Measurements from ENCODE around the gene POLR3C. TPM values are rescaled to one million over a fixed set of nuclear protein-coding genes. Genes with fewer than 3 reads are reported as not detected.

Gene POLR3C
- total and polyA plus RNA-seq, 2 experiments from 2014 or later: 15.1 to 23.9 TPM

- TF ChIP-seq REST (IDR thresholded peaks at IDR 0.05; ENCODE audit: unreplicated experiment) (no peak), EZH2 (IDR thresholded peaks at IDR 0.05; ENCODE audit: low read depth, unreplicated experiment) (no peak), NANOG (IDR thresholded peaks at IDR 0.05; ENCODE audit: borderline replicate concordance) (no peak)
These were observed 21.6 kb downstream of the POLR3C start, which contains the start of gene NUDT17 (continued) for GRCh38 chr1:145845514-145846161.

- H3K4me1 ChIP-seq (ENCODE audit: insufficient read depth): no peaks in the 10 kb centered on the region; the same call in 1 of the 2 replicates
- H3K4me3 ChIP-seq: peak overlapping the region; percentile 87
- no peaks in the 10 kb centered on the region for H3K27me3 ChIP-seq (ENCODE audit: insufficient read depth)
- ATAC-seq (peak; percentile 78), DNase-seq (ENCODE audit: low spot score) (peak; percentile 75)
- H2AFZ ChIP-seq: peak overlapping the region; percentile 90
- H3K36me3 ChIP-seq (ENCODE audit: insufficient read depth): peaks cover 21% of the 10 kb centered on the region
- Mint-ChIP-seq H3K27ac (0 out of 2 replicates have a peak overlapping the region, but pooled peaks have one; percentile 52), H3K4me1 (peaks cover 5% of the 10 kb centered on the region; the same call in 2 of the 3 replicates), H3K36me3 (ENCODE audit: low read depth) (peaks cover 41% of the 10 kb centered on the region), H3K27me3 (ENCODE audit: insufficient read depth, low read depth, poor library complexity) (peaks cover 2% of the 10 kb centered on the region), H3K9me3 (no peaks in the 10 kb centered on the region), H3K4me3 (no peak overlapping the region)
- peaks cover 9% of the 10 kb centered on the region; the same call in 1 of the 2 replicates for H3F3A ChIP-seq (replicated peaks; ENCODE audit: low read depth)
- H3K79me2 ChIP-seq (replicated peaks; ENCODE audit: insufficient read depth): no peaks in the 10 kb centered on the region
- no peak for TF ChIP-seq POLR2AphosphoS5 (IDR thresholded peaks at IDR 0.05; ENCODE audit: low read depth)
- no peak for TF ChIP-seq ZNF114 (CRISPR knock-in tag; IDR thresholded peaks at IDR 0.05)
- TF ChIP-seq STAT1 (IDR thresholded peaks at IDR 0.05; ENCODE audit: unreplicated experiment): no peak
- no peak for TF ChIP-seq EZH2 (IDR thresholded peaks at IDR 0.05; ENCODE audit: low read depth, unreplicated experiment)
- peak; percentile 67 to 77 for TF ChIP-seq CTCF (conservative IDR thresholded peaks at IDR 0.05; ENCODE audit: low read depth in 2 of 2)
- no peak for TF ChIP-seq EZH2phosphoT487 (IDR thresholded peaks at IDR 0.05; ENCODE audit: unreplicated experiment)
- no peak for TF ChIP-seq NANOG (IDR thresholded peaks at IDR 0.05; ENCODE audit: borderline replicate concordance)
- TF ChIP-seq REST (IDR thresholded peaks at IDR 0.05; ENCODE audit: unreplicated experiment): no peak
- no peak for TF ChIP-seq ETS1 (IDR thresholded peaks at IDR 0.05)
- no peak overlapping the region for H3K27ac ChIP-seq (ENCODE audit: low read depth)
- H3K4me2 ChIP-seq: peak overlapping the region; percentile 94
- H3K9me2 ChIP-seq (ENCODE audit: insufficient read depth): no peaks in the 10 kb centered on the region
- H4K20me1 ChIP-seq (replicated peaks; ENCODE audit: insufficient read depth): peaks cover under 1% of the 10 kb centered on the region; the same call in 1 of the 2 replicates
These were observed 22.2 kb downstream of the POLR3C start for GRCh38 chr1:145846201-145846612.

Data from GM23338 (cell line).